Measurements from ENCODE around the gene DUSP16.

Gene DUSP16

GRCh38 chr12:12540261-12541013 is 22.2 kb downstream of the DUSP16 start:
- ATAC-seq (ENCODE audit: insufficient read depth, low read depth) (peak; percentile 73), DNase-seq (peak; percentile 38)
- no peak overlapping the region for H2AFZ ChIP-seq (ENCODE audit: low read depth, low read length)
- H4K20me1 ChIP-seq (ENCODE audit: insufficient read depth, low read length), result no peaks in the 10 kb centered on the region
- H3K36me3 ChIP-seq (ENCODE audit: insufficient read depth, low read length), result no peaks in the 10 kb centered on the region
- H3K4me2 ChIP-seq (ENCODE audit: insufficient read depth, low read length), result no peak overlapping the region
- no peaks in the 10 kb centered on the region for H3K79me2 ChIP-seq (ENCODE audit: insufficient read depth, low read length)
- TF ChIP-seq CTCF (IDR thresholded peaks at IDR 0.05; ENCODE audit: borderline replicate concordance, extremely low read depth, low read length, poor library complexity, severe bottlenecking) (no peak), EZH2 (IDR thresholded peaks at IDR 0.05; ENCODE audit: borderline replicate concordance, low read depth, low read length, severe bottlenecking) (no peak)
- no peak overlapping the region for H3K4me3 ChIP-seq (ENCODE audit: low read depth in 1 of 2, low read length in 2 of 2)
- H3K9me3 ChIP-seq (ENCODE audit: insufficient read depth, low read length, severe bottlenecking), result no peaks in the 10 kb centered on the region
- peaks cover 4% of the 10 kb centered on the region for H3K27me3 ChIP-seq (ENCODE audit: insufficient read depth, low read length, poor library complexity)
- H3K4me1 ChIP-seq (ENCODE audit: insufficient read depth, low read length), result peaks cover 9% of the 10 kb centered on the region
- H3K27ac ChIP-seq (ENCODE audit: low read length), result no peak overlapping the region
- no peak overlapping the region for H3K9ac ChIP-seq (ENCODE audit: low read depth, low read length)

- H3K4me3 ChIP-seq (ENCODE audit: low read depth in 1 of 2, low read length in 2 of 2), result no peak overlapping the region
- H3K79me2 ChIP-seq (ENCODE audit: insufficient read depth, low read length), result no peaks in the 10 kb centered on the region
- H3K9me3 ChIP-seq (ENCODE audit: insufficient read depth, low read length, severe bottlenecking), result no peaks in the 10 kb centered on the region
- no peak overlapping the region for H3K27ac ChIP-seq (ENCODE audit: low read length)
- no peak overlapping the region for H2AFZ ChIP-seq (ENCODE audit: low read depth, low read length)
- no peak overlapping the region for H3K4me2 ChIP-seq (ENCODE audit: insufficient read depth, low read length)
- no peaks in the 10 kb centered on the region for H3K36me3 ChIP-seq (ENCODE audit: insufficient read depth, low read length)
- ATAC-seq (ENCODE audit: insufficient read depth, low read depth) (no peak), DNase-seq (no peak)
- no peak overlapping the region for H3K9ac ChIP-seq (ENCODE audit: low read depth, low read length)
- TF ChIP-seq EZH2 (IDR thresholded peaks at IDR 0.05; ENCODE audit: borderline replicate concordance, low read depth, low read length, severe bottlenecking) (no peak), CTCF (IDR thresholded peaks at IDR 0.05; ENCODE audit: borderline replicate concordance, extremely low read depth, low read length, poor library complexity, severe bottlenecking) (no peak)
- peaks cover 9% of the 10 kb centered on the region for H3K27me3 ChIP-seq (ENCODE audit: insufficient read depth, low read length, poor library complexity)
- H4K20me1 ChIP-seq (ENCODE audit: insufficient read depth, low read length), result no peaks in the 10 kb centered on the region
- peaks cover 9% of the 10 kb centered on the region for H3K4me1 ChIP-seq (ENCODE audit: insufficient read depth, low read length)
Observed at GRCh38 chr12:12539028-12539810, 23.4 kb downstream of the DUSP16 start.

- Histone ChIP-seq H2AFZ (ENCODE audit: low read depth, low read length) (no peak overlapping the region), H3K36me3 (ENCODE audit: insufficient read depth, low read length) (no peaks in the 10 kb centered on the region), H3K4me3 (ENCODE audit: low read depth in 1 of 2, low read length in 2 of 2) (no peak overlapping the region), H3K27me3 (ENCODE audit: insufficient read depth, low read length, poor library complexity) (peaks cover 9% of the 10 kb centered on the region), H3K79me2 (ENCODE audit: insufficient read depth, low read length) (no peaks in the 10 kb centered on the region), H4K20me1 (ENCODE audit: insufficient read depth, low read length) (no peaks in the 10 kb centered on the region), H3K9me3 (ENCODE audit: insufficient read depth, low read length, severe bottlenecking) (no peaks in the 10 kb centered on the region), H3K9ac (ENCODE audit: low read depth, low read length) (no peak overlapping the region), H3K4me2 (ENCODE audit: insufficient read depth, low read length) (no peak overlapping the region), H3K4me1 (ENCODE audit: insufficient read depth, low read length) (peaks cover 9% of the 10 kb centered on the region), H3K27ac (ENCODE audit: low read length) (no peak overlapping the region)
- ATAC-seq (ENCODE audit: insufficient read depth, low read depth), result no peak
- no peak for TF ChIP-seq EZH2 (IDR thresholded peaks at IDR 0.05; ENCODE audit: borderline replicate concordance, low read depth, low read length, severe bottlenecking)
- TF ChIP-seq CTCF (IDR thresholded peaks at IDR 0.05; ENCODE audit: borderline replicate concordance, extremely low read depth, low read length, poor library complexity, severe bottlenecking), result no peak
- no peak for DNase-seq
Observed at GRCh38 chr12:12538535-12538934, 24.1 kb downstream of the DUSP16 start.
